Measurements from ENCODE around the gene EIF1.

- TF ChIP-seq CTCF (IDR thresholded peaks at IDR 0.05; ENCODE audit: poor library complexity) (no peak), EZH2 (IDR thresholded peaks at IDR 0.05; ENCODE audit: borderline replicate concordance) (no peak), EZH2phosphoT487 (IDR thresholded peaks at IDR 0.05; ENCODE audit: low read depth, severe bottlenecking, unreplicated experiment) (no peak)
Observed at GRCh38 chr17:41738801-41739112, 50.1 kb downstream of the EIF1 start.
